ENCODE measurements around the gene FANCB.

DNA sequence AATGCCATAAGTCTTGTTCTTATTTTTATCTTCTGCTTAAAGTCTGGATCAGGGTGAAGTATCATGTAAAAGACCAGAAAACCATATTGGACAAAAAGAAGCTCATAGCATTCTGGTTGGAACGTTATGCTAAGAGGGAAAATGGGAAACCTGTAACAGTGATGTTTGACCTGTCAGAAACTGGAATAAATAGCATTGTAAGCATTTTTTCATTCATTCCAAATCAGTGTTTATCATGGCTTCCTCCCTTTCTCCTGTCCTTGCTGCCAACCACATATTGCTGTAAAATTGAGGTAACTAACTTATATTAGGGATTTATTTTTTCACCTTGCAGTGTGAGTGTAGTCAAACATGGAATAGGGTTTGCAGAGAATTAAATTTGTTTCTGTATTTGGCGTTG is 24.2 kb upstream of the FANCB start:
- TF ChIP-seq CTCF (IDR thresholded peaks at IDR 0.05; ENCODE audit: insufficient read depth, low read length, poor library complexity, severe bottlenecking) (no peak), EZH2phosphoT487 (conservative IDR thresholded peaks at IDR 0.05; ENCODE audit: low read length) (no peak)

Data from SU-DHL-6 (cell line).